ENCODE results near the gene SCUBE1. TPM values are rescaled to one million over a fixed set of nuclear protein-coding genes. Genes with fewer than 3 reads are reported as not detected.
A peak's percentile ranks its signal among the peaks of the same experiment; 100 is the strongest.

SCUBE1 gene
- total RNA-seq, 1 experiment from 2014 or later, result 3.9 TPM

- Histone ChIP-seq H3K36me3 (ENCODE audit: control insufficient read depth in 1 of 2, insufficient read depth in 2 of 2, low read length in 2 of 2) (peaks cover 2 to 8% of the 10 kb centered on the region in 2 experiments), H3K27me3 (ENCODE audit: insufficient read depth, low read length) (no peaks in the 10 kb centered on the region), H3K27ac (ENCODE audit: low read depth, low read length) (no peak overlapping the region), H3K9ac (ENCODE audit: low read length) (no peak overlapping the region), H4K20me1 (ENCODE audit: insufficient read depth) (no peaks in the 10 kb centered on the region), H3K4me2 (ENCODE audit: low read length) (no peak overlapping the region), H3K79me2 (ENCODE audit: insufficient read depth, low read length) (no peaks in the 10 kb centered on the region; the same call in 1 of the 2 replicates), H3K9me2 (ENCODE audit: insufficient read depth) (no peaks in the 10 kb centered on the region), H3K9me3 (ENCODE audit: control insufficient read depth in 1 of 2, insufficient read depth in 1 of 2, low read depth in 1 of 2, low read length in 2 of 2) (no peaks in the 10 kb centered on the region), H2AFZ (ENCODE audit: low read depth, low read length, poor library complexity, severe bottlenecking) (no peak overlapping the region), H3K4me3 (replicated peaks in 1 of 2; ENCODE audit: low read depth in 1 of 2, low read length in 2 of 2) (no peak overlapping the region), H3K4me1 (ENCODE audit: control insufficient read depth in 1 of 2, insufficient read depth in 2 of 2, low read length in 2 of 2) (no peaks in the 10 kb centered on the region)
- intact Hi-C loops (cut with micrococcal nuclease), result no loop called here
- RAD21 ChIA-PET (ENCODE audit: low non-redundant PET in 1 of 2, low total read pairs in 2 of 2, uncharacterized antibody in 2 of 2, unreplicated experiment in 2 of 2), result no interaction called here
- TF ChIP-seq REST (IDR thresholded peaks at IDR 0.05; ENCODE audit: low read depth) (no peak), MAX (IDR thresholded peaks at IDR 0.05) (no peak), ELF1 (IDR thresholded peaks at IDR 0.05; ENCODE audit: borderline replicate concordance, low read depth) (no peak), CTCF (IDR thresholded peaks at IDR 0.05 in 2 of 3, conservative IDR thresholded peaks at IDR 0.05 in 1 of 3; ENCODE audit: borderline replicate concordance in 1 of 3, insufficient read depth in 1 of 3, low read depth in 2 of 3, low read length in 2 of 3) (no peak), POLR2AphosphoS5 (IDR thresholded peaks at IDR 0.05; ENCODE audit: low read depth, low read length) (no peak), TCF7L2 (IDR thresholded peaks at IDR 0.05; ENCODE audit: borderline replicate concordance, extremely low read depth, insufficient read depth, insufficient read length) (no peak), EZH2phosphoT487 (IDR thresholded peaks at IDR 0.05; ENCODE audit: borderline replicate concordance) (no peak), EGR1 (IDR thresholded peaks at IDR 0.05; ENCODE audit: low read depth) (no peak), ZNF274 (IDR thresholded peaks at IDR 0.05; ENCODE audit: low read depth, low read length) (no peak), SRF (IDR thresholded peaks at IDR 0.05; ENCODE audit: low read depth) (no peak), CEBPB (IDR thresholded peaks at IDR 0.05; ENCODE audit: low read depth) (no peak), JUND (IDR thresholded peaks at IDR 0.05) (no peak), ATF3 (IDR thresholded peaks at IDR 0.05) (no peak), RAD21 (IDR thresholded peaks at IDR 0.05; ENCODE audit: low read depth) (no peak), EZH2 (IDR thresholded peaks at IDR 0.05) (no peak)
- no peak for DNase-seq (ENCODE audit: low read depth, low spot score)
- ATAC-seq, result no peak
- CTCF ChIA-PET, result no interaction called here
- POLR2A ChIA-PET, result interaction anchor here (0.6 kb wide), 1 partner anchor 63 kb away, joined by 3 read pairs; no protein-coding TSS in a partner anchor
- BruUV-seq (replicated peaks), result TSS peak; percentile 12
Observed at GRCh38 chr22:43164636-43165035, 178.5 kb downstream of the SCUBE1 start.

Measured in HCT116 (cell line).